Adipose tissue (tissue), 3 donors: ENCODE data around the gene SNRPN. TPM values are rescaled to one million over a fixed set of nuclear protein-coding genes. Genes with fewer than 3 reads are reported as not detected.
"Not testable (repeated sequence)": the region's sequence is repeated elsewhere in the genome, so short reads cannot be mapped to it uniquely, and the experiment has no call there.

ENCODE experiments used
- H3K27ac ChIP-seq: one replicate; pipeline ENCODE4 v1.5.1; 2013; ENCODE audit warnings: low read depth, low read length
- WGBS, 3 donors: extraction: QIAGEN DNeasy Blood & Tissue Kit; methylation state at CpG; one replicate each; pipeline ENCODE4 v1.1.7; 2013; 5-methylcytosine and 5-hydroxymethylcytosine counted together
- polyA plus RNA-seq, 3 donors: library from polyadenylated mRNA; stranded (reverse); fragments of 200-250 nt; gene quantifications; one replicate each; pipeline ENCODE4 v1.2.3, GENCODE V29; 2013
- donor health status: healthy with polysubstance abuse.
- donor health status: Bipolar disorder and iron deficiency.
- donor health status: healthy.

Gene SNRPN
- polyA plus RNA-seq, 3 donors: 48.7 to 112 (median 63.4) TPM

DNA sequence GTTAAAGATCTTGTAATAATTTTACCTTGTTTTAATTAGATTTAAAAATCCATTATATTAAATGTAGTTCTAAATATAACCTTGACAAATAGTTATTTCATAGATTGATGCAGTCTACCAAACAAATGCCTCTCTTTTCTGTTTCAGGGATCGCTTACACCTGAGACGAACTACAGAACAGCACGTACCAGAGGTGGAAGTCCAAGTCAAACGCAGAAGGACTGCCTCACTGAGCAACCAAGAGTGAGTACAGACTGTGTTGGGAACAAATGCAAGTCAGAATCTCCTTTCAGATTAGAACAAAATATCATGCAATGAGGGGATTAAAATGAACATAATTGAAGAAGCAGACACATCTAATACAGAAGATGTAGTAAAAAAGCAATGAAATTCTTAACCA is 7.2 kb downstream of the SNRPN start:
- 61 to 91% (median 87%) methylated on average over 4 of the region's 4 CpGs for WGBS, 3 donors
- no peak overlapping the region for H3K27ac ChIP-seq

- 75 to 96% (median 95%) methylated on average over 4 of the region's 4 CpGs for WGBS, 3 donors
- no peak overlapping the region for H3K27ac ChIP-seq
Observed at GRCh38 chr15:24962880-24963279, 8.1 kb downstream of the SNRPN start.

DNA sequence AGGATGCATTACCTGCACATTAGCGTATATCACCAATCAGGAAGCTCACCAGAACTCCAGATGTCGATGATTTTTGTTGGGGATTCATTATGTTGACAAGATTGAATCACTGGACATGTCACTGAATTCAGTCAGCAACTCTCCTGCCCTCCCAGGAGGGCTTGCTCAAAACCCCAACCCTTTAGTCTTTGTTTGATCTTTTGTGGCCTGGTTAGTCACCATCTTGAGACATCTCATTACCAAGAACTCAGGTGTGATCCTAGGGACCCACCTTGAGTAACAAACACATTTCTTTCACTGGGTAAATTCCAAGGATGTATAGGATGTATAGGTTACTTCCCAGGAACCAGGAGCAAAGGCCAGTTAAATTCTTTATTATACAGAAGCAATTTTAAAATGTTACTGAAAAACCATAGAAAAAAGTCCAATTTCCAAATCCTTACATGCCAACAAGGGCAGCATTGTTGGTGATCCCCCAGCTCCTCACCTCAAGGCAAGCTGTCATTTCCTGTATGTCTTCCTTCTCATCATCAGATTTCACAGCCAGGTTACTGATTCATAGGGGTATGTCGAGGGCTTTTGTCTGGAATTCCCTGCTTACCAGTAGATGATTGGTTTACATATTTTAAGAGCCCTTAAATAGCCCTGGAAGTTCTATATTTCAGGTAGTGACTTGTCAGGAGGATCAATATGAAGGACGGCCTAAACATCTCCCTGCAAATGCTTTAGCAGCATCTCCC is 11.7 kb downstream of the SNRPN start:
- H3K27ac ChIP-seq: no peak overlapping the region
- 60 to 75% (median 69%) methylated on average over 4 of the region's 4 CpGs for WGBS, 3 donors

GRCh38 chr15:24971052-24971451 is 16.3 kb downstream of the SNRPN start:
- WGBS, 3 donors: 72 to 80% (median 75%) methylated on average over 3 of the region's 3 CpGs
- no peak overlapping the region for H3K27ac ChIP-seq

DNA sequence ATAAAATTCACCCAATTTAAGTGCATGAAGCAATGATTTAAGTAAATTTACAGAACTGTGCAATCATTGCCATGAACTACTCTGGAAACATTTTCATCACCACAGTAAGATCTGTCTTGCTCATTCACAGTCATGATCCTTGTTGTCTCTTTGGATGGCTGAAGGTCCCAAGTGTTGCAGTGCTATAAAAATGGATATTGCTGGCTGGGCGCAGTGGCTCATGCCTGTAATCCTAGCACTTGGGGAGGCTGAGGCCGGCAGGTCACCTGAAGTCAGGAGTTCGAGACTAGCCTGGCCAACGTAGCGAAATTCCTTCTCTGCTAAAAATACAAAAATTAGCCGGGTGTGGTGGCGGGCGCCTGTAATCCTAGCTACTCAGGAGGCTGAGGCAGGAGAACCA is 17.0 kb downstream of the SNRPN start:
- WGBS, 3 donors: 90 to 91% (median 91%) methylated on average over 8 of the region's 8 CpGs
- H3K27ac ChIP-seq: no peak overlapping the region

GRCh38 chr15:24972707-24973106 is 17.9 kb downstream of the SNRPN start:
- not testable (repeated sequence) for H3K27ac ChIP-seq

GRCh38 chr15:24976932-24977331 is 22.1 kb downstream of the SNRPN start:
- 79 to 84% (median 81%) methylated on average over 3 of the region's 3 CpGs for WGBS, 3 donors
- no peak overlapping the region for H3K27ac ChIP-seq

More at GRCh38 chr15:24972707-24973106, 17.9 kb downstream of the SNRPN start:
- WGBS, 3 donors: 84 to 93% (median 85%) methylated on average over 5 of the region's 5 CpGs

- WGBS, 3 donors: 87 to 91% (median 90%) methylated on average over 9 of the region's 9 CpGs
Observed at GRCh38 chr15:24977686-24978085, 22.9 kb downstream of the SNRPN start.

DNA sequence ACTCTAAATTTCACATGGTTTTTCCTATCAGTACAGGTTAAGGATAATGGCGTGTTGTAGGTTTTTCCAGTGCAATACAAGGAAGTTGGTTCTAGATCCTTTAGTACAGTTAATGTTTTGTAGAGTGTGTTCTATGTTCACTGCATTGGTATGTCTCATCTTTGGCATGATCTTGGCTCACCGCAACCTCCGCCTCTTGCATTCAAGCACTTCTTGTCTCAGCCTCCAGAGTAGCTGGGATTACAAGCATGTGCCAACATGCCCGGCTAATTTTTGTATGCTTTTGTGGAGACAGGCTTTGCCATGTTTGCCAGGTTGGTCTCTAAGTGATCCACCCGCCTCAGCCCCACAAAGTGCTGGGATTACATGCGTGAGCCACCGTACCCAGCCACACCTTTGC is 30.4 kb downstream of the SNRPN start:
- WGBS, 3 donors: 86 to 95% (median 92%) methylated on average over 7 of the region's 7 CpGs
- H3K27ac ChIP-seq: no peak overlapping the region

More at GRCh38 chr15:24977686-24978085, 22.9 kb downstream of the SNRPN start:
- no peak overlapping the region for H3K27ac ChIP-seq

DNA sequence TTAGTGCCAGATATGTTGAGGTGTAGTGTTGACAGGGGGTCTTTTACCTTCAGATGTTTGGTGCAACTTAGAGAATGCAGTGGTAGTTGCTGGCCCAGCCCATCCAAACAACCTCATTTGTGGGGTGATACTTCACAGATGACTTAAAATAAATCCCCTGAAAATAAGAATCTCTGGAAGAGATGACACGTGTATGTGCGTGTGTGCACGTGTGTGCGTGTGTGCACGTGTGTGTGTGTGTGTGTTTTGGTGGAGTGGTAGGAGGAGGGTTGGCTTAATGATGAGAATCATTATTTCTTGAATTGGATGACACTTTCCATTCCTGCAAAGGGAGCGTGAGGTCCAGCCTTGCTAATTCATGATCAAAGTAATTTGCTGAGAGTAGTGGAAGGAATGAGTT is 31.9 kb downstream of the SNRPN start:
- H3K27ac ChIP-seq: no peak overlapping the region
- 86 to 88% (median 87%) methylated on average over 6 of the region's 6 CpGs for WGBS, 3 donors

- H3K27ac ChIP-seq: no peak overlapping the region
- WGBS, 3 donors: 63 to 70% (median 68%) methylated on average over 1 of the region's 1 CpG
Observed at GRCh38 chr15:25019434-25019833, 64.6 kb downstream of the SNRPN start.

DNA sequence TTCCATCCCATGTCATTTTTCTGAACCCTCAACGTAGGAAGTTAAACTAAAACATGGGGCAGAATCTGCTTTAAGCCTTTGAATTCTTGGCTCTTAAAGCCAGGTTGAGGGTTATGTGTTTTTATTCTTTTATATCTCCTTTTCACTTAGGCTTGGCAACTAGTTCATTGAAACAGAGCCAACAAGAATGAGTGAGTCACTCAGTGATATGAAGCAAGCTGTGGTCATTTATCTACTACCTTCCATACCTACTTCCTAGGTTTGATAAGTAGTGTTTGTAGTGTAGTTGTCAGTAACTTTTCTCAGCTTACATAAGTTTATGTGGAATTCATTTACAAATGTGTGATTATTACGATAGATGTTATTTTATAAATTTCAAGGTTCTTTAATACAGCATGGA is 67.4 kb downstream of the SNRPN start:
- WGBS, 3 donors: 78 to 82% (median 81%) methylated on average over 2 of the region's 2 CpGs
- no peak overlapping the region for H3K27ac ChIP-seq

Other genes starting within 250 kb of the SNRPN start
- gene SNURF, start within 50 bp of the SNRPN start, polyA plus RNA-seq: 1 to 10 TPM; 1.3 to 4.6 (median 2.2) TPM